Measurements from ENCODE around the gene TOR1A. TPM values are rescaled to one million over a fixed set of nuclear protein-coding genes. Genes with fewer than 3 reads are reported as not detected.

Gene TOR1A
- total and polyA plus RNA-seq, 12 donors = 10.9 to 19.8 (median 13.3) TPM

- peaks cover 0 to 50% (median 0%) of the 10 kb centered on the region in 9 donors for H3K4me1 ChIP-seq
- WGBS, 2 donors = 81 to 83% methylated on average over 17 of the region's 17 CpGs
- intact Hi-C loops (cut with DNase I) = no loop called here
- H3K36me3 ChIP-seq = peaks cover 0 to 80% (median 20%) of the 10 kb centered on the region in 9 donors
- H3K4me3 ChIP-seq = no peak overlapping the region
- peak overlapping the region in 1 of 10 donors; percentile 44 for H3K27ac ChIP-seq
- DNase-seq (no peak), ATAC-seq (no peak)
- TF ChIP-seq, protein P1, sequence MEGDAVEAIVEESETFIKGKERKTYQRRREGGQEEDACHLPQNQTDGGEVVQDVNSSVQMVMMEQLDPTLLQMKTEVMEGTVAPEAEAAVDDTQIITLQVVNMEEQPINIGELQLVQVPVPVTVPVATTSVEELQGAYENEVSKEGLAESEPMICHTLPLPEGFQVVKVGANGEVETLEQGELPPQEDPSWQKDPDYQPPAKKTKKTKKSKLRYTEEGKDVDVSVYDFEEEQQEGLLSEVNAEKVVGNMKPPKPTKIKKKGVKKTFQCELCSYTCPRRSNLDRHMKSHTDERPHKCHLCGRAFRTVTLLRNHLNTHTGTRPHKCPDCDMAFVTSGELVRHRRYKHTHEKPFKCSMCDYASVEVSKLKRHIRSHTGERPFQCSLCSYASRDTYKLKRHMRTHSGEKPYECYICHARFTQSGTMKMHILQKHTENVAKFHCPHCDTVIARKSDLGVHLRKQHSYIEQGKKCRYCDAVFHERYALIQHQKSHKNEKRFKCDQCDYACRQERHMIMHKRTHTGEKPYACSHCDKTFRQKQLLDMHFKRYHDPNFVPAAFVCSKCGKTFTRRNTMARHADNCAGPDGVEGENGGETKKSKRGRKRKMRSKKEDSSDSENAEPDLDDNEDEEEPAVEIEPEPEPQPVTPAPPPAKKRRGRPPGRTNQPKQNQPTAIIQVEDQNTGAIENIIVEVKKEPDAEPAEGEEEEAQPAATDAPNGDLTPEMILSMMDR (IDR thresholded peaks at IDR 0.05) = no peak
- H3K9me3 ChIP-seq = no peaks in the 10 kb centered on the region
- no peaks in the 10 kb centered on the region for H3K27me3 ChIP-seq
Measured at GRCh38 chr9:129866394-129867135, 42.6 kb upstream of the TOR1A start.

- H3K27me3 ChIP-seq = no peaks in the 10 kb centered on the region
- DNase-seq (no peak), ATAC-seq (no peak)
- WGBS, 2 donors = 75 to 90% methylated on average over 14 of the region's 14 CpGs
- intact Hi-C loops (cut with DNase I) = no loop called here
- H3K27ac ChIP-seq = peak overlapping the region in 1 of 10 donors; percentile 44
- TF ChIP-seq, protein P1 (IDR thresholded peaks at IDR 0.05) = no peak
- H3K4me1 ChIP-seq = peaks cover 0 to 50% (median 0%) of the 10 kb centered on the region in 9 donors
- H3K36me3 ChIP-seq = peaks cover 0 to 83% (median 27%) of the 10 kb centered on the region in 9 donors
- H3K4me3 ChIP-seq = no peak overlapping the region
- H3K9me3 ChIP-seq = no peaks in the 10 kb centered on the region
Measured at GRCh38 chr9:129865668-129866320, 41.9 kb upstream of the TOR1A start.

DNA sequence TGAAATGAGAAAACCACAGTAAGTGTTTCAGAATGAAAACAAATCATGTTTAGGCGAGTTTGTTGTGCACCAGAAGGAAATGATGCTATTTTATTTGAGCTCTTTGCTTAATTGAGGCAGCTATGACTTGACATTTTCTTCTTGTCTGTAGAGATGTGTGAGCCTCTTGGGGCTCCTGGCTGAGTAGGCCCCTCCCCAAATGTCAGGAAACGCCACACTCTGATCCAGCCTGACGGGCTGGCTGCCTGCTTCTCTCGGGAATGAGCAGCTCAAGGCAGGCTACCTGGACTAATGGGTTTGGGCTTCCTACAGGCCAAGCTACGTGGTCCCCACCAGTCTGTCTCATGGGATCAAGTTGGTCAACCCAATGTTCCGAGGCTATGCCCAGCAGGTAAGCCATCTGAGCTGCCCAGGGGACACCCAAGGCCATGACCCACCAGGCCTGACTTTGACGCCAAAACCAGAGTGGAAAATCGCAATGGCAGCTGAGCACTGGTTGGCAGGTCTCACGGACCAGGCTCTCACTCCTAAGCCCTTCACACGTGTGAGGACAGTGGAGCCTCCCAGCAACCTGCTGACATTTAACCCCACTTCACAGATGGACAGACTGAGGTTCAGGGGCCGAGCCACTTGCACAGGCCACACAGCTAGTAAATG is 41.2 kb upstream of the TOR1A start:
- DNase-seq (no peak), ATAC-seq (no peak)
- Histone ChIP-seq H3K4me1 (peaks cover 0 to 50% (median 0%) of the 10 kb centered on the region in 9 donors), H3K27me3 (no peaks in the 10 kb centered on the region), H3K4me3 (no peak overlapping the region), H3K9me3 (no peaks in the 10 kb centered on the region), H3K36me3 (peaks cover 0 to 90% (median 32%) of the 10 kb centered on the region in 9 donors), H3K27ac (peak overlapping the region in 1 of 10 donors; percentile 34)
- WGBS, 2 donors = 64 to 78% methylated on average over 11 of the region's 11 CpGs
- TF ChIP-seq, protein P1 (IDR thresholded peaks at IDR 0.05) = no peak
- intact Hi-C loops (cut with DNase I) = no loop called here

DNA sequence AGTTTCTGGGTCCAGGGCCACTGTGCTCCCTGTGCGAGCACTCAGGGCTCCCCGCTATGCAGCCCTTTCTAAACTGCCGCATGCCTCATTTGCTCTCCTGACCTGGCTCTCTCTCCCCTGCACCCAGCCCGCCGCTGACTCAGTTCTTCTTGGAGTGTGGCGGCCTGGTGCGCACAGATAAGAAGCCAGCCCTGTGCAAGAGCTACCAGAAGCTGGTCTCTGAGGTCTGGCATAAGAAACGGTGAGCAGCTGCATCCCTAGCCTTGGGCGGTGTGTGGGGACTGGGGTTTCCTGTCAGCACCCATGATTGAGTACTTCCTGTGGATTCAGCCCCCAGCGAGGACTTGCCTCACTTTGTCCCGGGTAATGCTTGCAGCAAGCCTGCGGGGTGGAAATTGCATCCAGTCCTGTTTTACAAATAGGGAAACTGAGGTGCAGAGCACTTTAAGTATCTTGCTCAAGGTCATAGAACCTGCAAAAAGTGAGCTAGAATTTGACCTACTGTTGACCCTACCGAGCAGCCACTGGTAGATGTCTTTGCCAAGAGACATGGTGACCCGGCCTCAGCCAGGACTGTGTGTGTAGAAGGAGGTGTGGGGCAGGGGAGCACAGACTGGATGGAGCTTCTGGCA is 39.2 kb upstream of the TOR1A start:
- intact Hi-C loops (cut with DNase I) = no loop called here
- H3K36me3 ChIP-seq = peaks cover 0 to 90% (median 40%) of the 10 kb centered on the region in 9 donors
- ATAC-seq = no peak
- no peak for DNase-seq
- H3K9me3 ChIP-seq = no peaks in the 10 kb centered on the region
- whole genome bisulfite sequencing, 2 donors = 66% methylated on average over 14 of the region's 14 CpGs
- H3K4me3 ChIP-seq = no peak overlapping the region
- peak overlapping the region in 1 of 10 donors; percentile 40 for H3K27ac ChIP-seq
- peaks cover 0 to 36% (median 0%) of the 10 kb centered on the region in 9 donors for H3K4me1 ChIP-seq
- no peaks in the 10 kb centered on the region for H3K27me3 ChIP-seq
- TF ChIP-seq, protein P1 (IDR thresholded peaks at IDR 0.05) = no peak

Data from heart right ventricle (tissue), 16 donors.